ENCODE results near the gene ABCA4.

ABCA4 gene

GRCh38 chr1:94006604-94007003 lies 114.3 kb downstream of the ABCA4 start:
- Histone ChIP-seq H3K4me2 (ENCODE audit: low read depth, low read length, poor library complexity, severe bottlenecking) (no peak overlapping the region), H3K27me3 (ENCODE audit: insufficient read depth, low read length, poor library complexity, severe bottlenecking) (no peaks in the 10 kb centered on the region), H3K4me1 (ENCODE audit: insufficient read depth, low read length, poor library complexity, severe bottlenecking) (no peaks in the 10 kb centered on the region), H3K9me2 (replicated peaks; ENCODE audit: low read depth, low read length) (no peaks in the 10 kb centered on the region), H3K9me3 (ENCODE audit: insufficient read depth, low read depth, low read length) (no peaks in the 10 kb centered on the region), H2AFZ (ENCODE audit: low read length) (no peak overlapping the region), H3K4me3 (ENCODE audit: low read length, poor library complexity, severe bottlenecking) (no peak overlapping the region), H3F3A (ENCODE audit: low read depth) (no peaks in the 10 kb centered on the region), H3K9ac (ENCODE audit: low read depth, low read length, poor library complexity, severe bottlenecking) (no peak overlapping the region), H3K36me3 (ENCODE audit: insufficient read depth, low read length) (no peaks in the 10 kb centered on the region), H4K20me1 (ENCODE audit: insufficient read depth, low read length, poor library complexity, severe bottlenecking) (no peaks in the 10 kb centered on the region), H3K79me2 (ENCODE audit: insufficient read depth, low read length) (no peaks in the 10 kb centered on the region)
- TF ChIP-seq, protein P1, sequence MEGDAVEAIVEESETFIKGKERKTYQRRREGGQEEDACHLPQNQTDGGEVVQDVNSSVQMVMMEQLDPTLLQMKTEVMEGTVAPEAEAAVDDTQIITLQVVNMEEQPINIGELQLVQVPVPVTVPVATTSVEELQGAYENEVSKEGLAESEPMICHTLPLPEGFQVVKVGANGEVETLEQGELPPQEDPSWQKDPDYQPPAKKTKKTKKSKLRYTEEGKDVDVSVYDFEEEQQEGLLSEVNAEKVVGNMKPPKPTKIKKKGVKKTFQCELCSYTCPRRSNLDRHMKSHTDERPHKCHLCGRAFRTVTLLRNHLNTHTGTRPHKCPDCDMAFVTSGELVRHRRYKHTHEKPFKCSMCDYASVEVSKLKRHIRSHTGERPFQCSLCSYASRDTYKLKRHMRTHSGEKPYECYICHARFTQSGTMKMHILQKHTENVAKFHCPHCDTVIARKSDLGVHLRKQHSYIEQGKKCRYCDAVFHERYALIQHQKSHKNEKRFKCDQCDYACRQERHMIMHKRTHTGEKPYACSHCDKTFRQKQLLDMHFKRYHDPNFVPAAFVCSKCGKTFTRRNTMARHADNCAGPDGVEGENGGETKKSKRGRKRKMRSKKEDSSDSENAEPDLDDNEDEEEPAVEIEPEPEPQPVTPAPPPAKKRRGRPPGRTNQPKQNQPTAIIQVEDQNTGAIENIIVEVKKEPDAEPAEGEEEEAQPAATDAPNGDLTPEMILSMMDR (conservative IDR thresholded peaks at IDR 0.05; ENCODE audit: low read length) = no peak
- TF ChIP-seq EZH2phosphoT487 (IDR thresholded peaks at IDR 0.05; ENCODE audit: borderline replicate concordance) = no peak

DNA sequence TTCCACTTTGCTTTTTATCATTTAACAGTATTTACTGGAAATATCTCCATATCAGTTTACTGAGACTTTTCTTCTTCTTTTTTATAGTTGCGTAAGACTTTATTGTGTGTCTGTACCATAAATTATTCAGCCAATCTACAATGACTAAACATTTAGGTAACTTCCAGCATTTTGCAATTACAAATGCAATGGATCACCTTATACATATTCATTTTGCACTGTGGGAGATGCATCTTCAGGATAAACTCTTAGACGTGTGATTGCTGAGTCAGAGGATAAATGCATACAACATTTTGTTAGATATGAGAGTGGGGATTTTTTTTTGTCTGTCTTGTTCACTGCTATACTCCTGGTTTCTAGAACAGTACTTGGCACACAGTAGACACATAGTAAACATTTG lies 116.0 kb downstream of the ABCA4 start:
- TF ChIP-seq, protein P1 (conservative IDR thresholded peaks at IDR 0.05; ENCODE audit: low read length) = no peak
- no peak for TF ChIP-seq EZH2phosphoT487 (IDR thresholded peaks at IDR 0.05; ENCODE audit: borderline replicate concordance)
- Histone ChIP-seq H4K20me1 (ENCODE audit: insufficient read depth, low read length, poor library complexity, severe bottlenecking) (no peaks in the 10 kb centered on the region), H3K4me3 (ENCODE audit: low read length, poor library complexity, severe bottlenecking) (no peak overlapping the region), H3K4me1 (ENCODE audit: insufficient read depth, low read length, poor library complexity, severe bottlenecking) (no peaks in the 10 kb centered on the region), H2AFZ (ENCODE audit: low read length) (no peak overlapping the region), H3K4me2 (ENCODE audit: low read depth, low read length, poor library complexity, severe bottlenecking) (no peak overlapping the region), H3K36me3 (ENCODE audit: insufficient read depth, low read length) (no peaks in the 10 kb centered on the region), H3K79me2 (ENCODE audit: insufficient read depth, low read length) (no peaks in the 10 kb centered on the region), H3K27me3 (ENCODE audit: insufficient read depth, low read length, poor library complexity, severe bottlenecking) (no peaks in the 10 kb centered on the region), H3F3A (ENCODE audit: low read depth) (no peaks in the 10 kb centered on the region), H3K9me2 (replicated peaks; ENCODE audit: low read depth, low read length) (no peaks in the 10 kb centered on the region), H3K9ac (ENCODE audit: low read depth, low read length, poor library complexity, severe bottlenecking) (no peak overlapping the region), H3K9me3 (ENCODE audit: insufficient read depth, low read depth, low read length) (no peaks in the 10 kb centered on the region)

DNA sequence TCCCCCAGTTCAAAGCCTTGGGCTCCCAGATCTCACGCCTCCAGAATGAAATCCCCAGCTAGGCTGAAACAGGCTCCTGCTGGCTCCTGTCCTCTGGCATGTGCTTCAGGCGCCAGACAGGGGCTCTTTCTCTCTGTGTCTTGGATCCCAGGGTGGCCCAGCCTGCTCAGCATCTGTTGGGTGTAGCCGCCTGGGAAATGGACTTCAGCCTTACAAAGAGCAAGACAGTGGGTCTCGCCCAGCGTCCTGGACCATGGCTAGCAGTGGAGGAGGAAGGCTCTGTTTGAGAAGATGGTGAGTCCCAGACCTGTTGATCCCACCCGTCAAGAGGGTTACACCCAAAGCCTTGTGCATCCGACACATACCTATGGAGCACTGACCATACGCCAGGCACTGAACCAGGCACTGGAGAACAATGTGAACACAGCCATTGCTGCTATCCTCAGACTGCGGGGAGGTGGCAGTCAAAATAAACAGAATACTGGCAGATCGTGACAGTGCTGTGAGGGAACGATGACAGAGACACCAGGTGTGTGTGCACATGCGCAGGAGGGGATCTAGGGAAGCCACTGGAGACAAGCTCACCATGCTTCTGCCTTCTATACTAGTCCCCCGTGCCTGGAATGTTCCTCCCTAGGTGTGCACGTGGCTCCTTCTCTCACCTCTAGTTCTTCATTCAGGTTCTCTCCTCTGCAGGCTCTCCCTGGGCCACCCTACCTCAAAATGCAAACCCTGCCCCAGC lies 118.7 kb downstream of the ABCA4 start:
- H3K9ac ChIP-seq (ENCODE audit: low read depth, low read length, poor library complexity, severe bottlenecking) = no peak overlapping the region
- H2AFZ ChIP-seq (ENCODE audit: low read length) = no peak overlapping the region
- H3K9me2 ChIP-seq (replicated peaks; ENCODE audit: low read depth, low read length) = no peaks in the 10 kb centered on the region
- TF ChIP-seq EZH2phosphoT487 (IDR thresholded peaks at IDR 0.05; ENCODE audit: borderline replicate concordance) = no peak
- TF ChIP-seq, protein P1 (conservative IDR thresholded peaks at IDR 0.05; ENCODE audit: low read length) = no peak
- no peak overlapping the region for H3K4me3 ChIP-seq (ENCODE audit: low read length, poor library complexity, severe bottlenecking)
- no peaks in the 10 kb centered on the region for H3K27me3 ChIP-seq (ENCODE audit: insufficient read depth, low read length, poor library complexity, severe bottlenecking)
- H3K9me3 ChIP-seq (ENCODE audit: insufficient read depth, low read depth, low read length) = no peaks in the 10 kb centered on the region
- H4K20me1 ChIP-seq (ENCODE audit: insufficient read depth, low read length, poor library complexity, severe bottlenecking) = no peaks in the 10 kb centered on the region
- no peaks in the 10 kb centered on the region for H3K79me2 ChIP-seq (ENCODE audit: insufficient read depth, low read length)
- no peaks in the 10 kb centered on the region for H3K36me3 ChIP-seq (ENCODE audit: insufficient read depth, low read length)
- H3K4me1 ChIP-seq (ENCODE audit: insufficient read depth, low read length, poor library complexity, severe bottlenecking) = no peaks in the 10 kb centered on the region
- no peaks in the 10 kb centered on the region for H3F3A ChIP-seq (ENCODE audit: low read depth)
- no peak overlapping the region for H3K4me2 ChIP-seq (ENCODE audit: low read depth, low read length, poor library complexity, severe bottlenecking)

Measured in Loucy (cell line).